Measurements from ENCODE around the gene NR4A3. TPM values are rescaled to one million over a fixed set of nuclear protein-coding genes. Genes with fewer than 3 reads are reported as not detected.

Gene NR4A3
- polyA plus RNA-seq, 1 donor (not counting 4 experiments of a cell fraction or from before 2014, with no cell fraction given), result 0.16 TPM

GRCh38 chr9:99866398-99866797 is 44.7 kb downstream of the NR4A3 start:
- Histone ChIP-seq H3K27ac (ENCODE audit: control insufficient read depth, insufficient read depth, low read length) (no peak overlapping the region), H3K9me1 (ENCODE audit: control insufficient read depth, extremely low read depth, insufficient read depth, low read length) (no peaks in the 10 kb centered on the region), H3K9me3 (ENCODE audit: control insufficient read depth, low read depth, low read length) (no peaks in the 10 kb centered on the region), H3K4me1 (ENCODE audit: control insufficient read depth, extremely low read depth, insufficient read depth, low read length) (no peaks in the 10 kb centered on the region), H3K9ac (ENCODE audit: control insufficient read depth, extremely low read depth, insufficient read depth, low read length) (no peak overlapping the region), H4K20me1 (ENCODE audit: control insufficient read depth, extremely low read depth, insufficient read depth, low read length) (no peaks in the 10 kb centered on the region), H2AFZ (ENCODE audit: control insufficient read depth, low read length) (no peak overlapping the region), H3K79me2 (ENCODE audit: control insufficient read depth, insufficient read depth, low read length) (no peaks in the 10 kb centered on the region), H3K27me3 (ENCODE audit: control insufficient read depth, extremely low read depth, insufficient read depth, low read length) (no peaks in the 10 kb centered on the region), H3K36me3 (ENCODE audit: control insufficient read depth in 2 of 2, extremely low read depth in 1 of 2, insufficient read depth in 2 of 2, low read length in 2 of 2) (no peaks in the 10 kb centered on the region), H3K4me2 (ENCODE audit: control insufficient read depth, extremely low read depth, insufficient read depth, low read depth, low read length) (no peak overlapping the region), H3K4me3 (ENCODE audit: control insufficient read depth in 2 of 3, extremely low read depth in 1 of 3, insufficient read depth in 2 of 3, low read depth in 1 of 3, low read length in 3 of 3) (no peak overlapping the region)
- no peak for TF ChIP-seq CTCF (optimal IDR thresholded peaks at IDR 0.05 in 1 of 3, IDR thresholded peaks at IDR 0.05 in 1 of 3, conservative IDR thresholded peaks at IDR 0.05 in 1 of 3; ENCODE audit: extremely low read depth in 1 of 3, insufficient read depth in 2 of 3, low read length in 3 of 3)
- TF ChIP-seq EZH2 (IDR thresholded peaks at IDR 0.05; ENCODE audit: low read length), result no peak
- FAIRE-seq, result no peak
- no peak for DNase-seq (ENCODE audit: low read depth, low spot score)
- dilution Hi-C loops (cut with MboI; ENCODE audit: extremely low pct_ligation_motif_present, low sequenced_read_pairs), result no loop called here

GRCh38 chr9:99867536-99867935 is 45.9 kb downstream of the NR4A3 start:
- H3K9ac ChIP-seq (ENCODE audit: control insufficient read depth, extremely low read depth, insufficient read depth, low read length), result no peak overlapping the region
- H3K27me3 ChIP-seq (ENCODE audit: control insufficient read depth, extremely low read depth, insufficient read depth, low read length), result no peaks in the 10 kb centered on the region
- no peaks in the 10 kb centered on the region for H3K79me2 ChIP-seq (ENCODE audit: control insufficient read depth, insufficient read depth, low read length)
- dilution Hi-C loops (cut with MboI; ENCODE audit: extremely low pct_ligation_motif_present, low sequenced_read_pairs), result no loop called here
- H3K4me2 ChIP-seq (ENCODE audit: control insufficient read depth, extremely low read depth, insufficient read depth, low read depth, low read length), result no peak overlapping the region
- H3K36me3 ChIP-seq (ENCODE audit: control insufficient read depth in 2 of 2, extremely low read depth in 1 of 2, insufficient read depth in 2 of 2, low read length in 2 of 2), result no peaks in the 10 kb centered on the region
- no peak overlapping the region for H3K27ac ChIP-seq (ENCODE audit: control insufficient read depth, insufficient read depth, low read length)
- no peak for TF ChIP-seq EZH2 (IDR thresholded peaks at IDR 0.05; ENCODE audit: low read length)
- no peak for TF ChIP-seq CTCF (optimal IDR thresholded peaks at IDR 0.05 in 1 of 3, IDR thresholded peaks at IDR 0.05 in 1 of 3, conservative IDR thresholded peaks at IDR 0.05 in 1 of 3; ENCODE audit: extremely low read depth in 1 of 3, insufficient read depth in 2 of 3, low read length in 3 of 3)
- H3K9me1 ChIP-seq (ENCODE audit: control insufficient read depth, extremely low read depth, insufficient read depth, low read length), result no peaks in the 10 kb centered on the region
- FAIRE-seq (no peak), DNase-seq (ENCODE audit: low read depth, low spot score) (no peak)
- no peak overlapping the region for H3K4me3 ChIP-seq (ENCODE audit: control insufficient read depth in 2 of 3, extremely low read depth in 1 of 3, insufficient read depth in 2 of 3, low read depth in 1 of 3, low read length in 3 of 3)
- H3K4me1 ChIP-seq (ENCODE audit: control insufficient read depth, extremely low read depth, insufficient read depth, low read length), result no peaks in the 10 kb centered on the region
- H4K20me1 ChIP-seq (ENCODE audit: control insufficient read depth, extremely low read depth, insufficient read depth, low read length), result no peaks in the 10 kb centered on the region
- H2AFZ ChIP-seq (ENCODE audit: control insufficient read depth, low read length), result no peak overlapping the region
- no peaks in the 10 kb centered on the region for H3K9me3 ChIP-seq (ENCODE audit: control insufficient read depth, low read depth, low read length)

Measured in keratinocyte (primary cell).